GM12874 (cell line): Measurements from ENCODE around the gene HNRNPM.

Experiments used
- CTCF ChIP-seq: IDR thresholded peaks from 2 replicates; pipeline ENCODE4 v1.5.1; 2011; ENCODE audit warnings: low read depth, mild to moderate bottlenecking, control low read depth, low read length, moderate library complexity; ENCODE audit not compliant: insufficient read depth

HNRNPM gene

GRCh38 chr19:8517551-8518442 is 73.0 kb downstream of the HNRNPM start:
- no peak for TF ChIP-seq CTCF

- no peak for TF ChIP-seq CTCF
Observed at GRCh38 chr19:8518536-8518935, 73.8 kb downstream of the HNRNPM start.

- no peak for TF ChIP-seq CTCF
Observed at GRCh38 chr19:8519388-8519787, 74.6 kb downstream of the HNRNPM start.

- no peak for TF ChIP-seq CTCF
Observed at GRCh38 chr19:8525401-8525684, 80.6 kb downstream of the HNRNPM start.

- TF ChIP-seq CTCF: no peak
Observed at GRCh38 chr19:8526345-8527091, 81.7 kb downstream of the HNRNPM start.

GRCh38 chr19:8528500-8528899 is 83.7 kb downstream of the HNRNPM start:
- no peak for TF ChIP-seq CTCF

- no peak for TF ChIP-seq CTCF
Observed at GRCh38 chr19:8529369-8530006, 84.7 kb downstream of the HNRNPM start.
